Astrocyte of the spinal cord (primary cell): ENCODE measurements around the gene SEMG2.

Source experiments
- DNase-seq: peaks from one replicate; pipeline ENCODE4 v3.0.0; 2011; ENCODE audit warnings: low read depth, low spot score
- H3K4me3 ChIP-seq: 2 replicates; pipeline ENCODE4 v1.5.1; 2011; ENCODE audit warnings: low read depth, mild to moderate bottlenecking, low read length, moderate library complexity
- in situ Hi-C: cut with HindIII; loops from 2 replicates; pipeline ENCODE4 v1.10.0; 2017; ENCODE audit warnings: low sequenced_read_pairs
- TF ChIP-seq, protein P1 (sequence below): IDR thresholded peaks from 2 replicates; pipeline ENCODE4 v1.5.1; 2012; ENCODE audit warnings: low read depth, mild to moderate bottlenecking, low read length, inconsistent platforms

SEMG2 gene, protein sequence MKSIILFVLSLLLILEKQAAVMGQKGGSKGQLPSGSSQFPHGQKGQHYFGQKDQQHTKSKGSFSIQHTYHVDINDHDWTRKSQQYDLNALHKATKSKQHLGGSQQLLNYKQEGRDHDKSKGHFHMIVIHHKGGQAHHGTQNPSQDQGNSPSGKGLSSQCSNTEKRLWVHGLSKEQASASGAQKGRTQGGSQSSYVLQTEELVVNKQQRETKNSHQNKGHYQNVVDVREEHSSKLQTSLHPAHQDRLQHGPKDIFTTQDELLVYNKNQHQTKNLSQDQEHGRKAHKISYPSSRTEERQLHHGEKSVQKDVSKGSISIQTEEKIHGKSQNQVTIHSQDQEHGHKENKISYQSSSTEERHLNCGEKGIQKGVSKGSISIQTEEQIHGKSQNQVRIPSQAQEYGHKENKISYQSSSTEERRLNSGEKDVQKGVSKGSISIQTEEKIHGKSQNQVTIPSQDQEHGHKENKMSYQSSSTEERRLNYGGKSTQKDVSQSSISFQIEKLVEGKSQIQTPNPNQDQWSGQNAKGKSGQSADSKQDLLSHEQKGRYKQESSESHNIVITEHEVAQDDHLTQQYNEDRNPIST

DNA sequence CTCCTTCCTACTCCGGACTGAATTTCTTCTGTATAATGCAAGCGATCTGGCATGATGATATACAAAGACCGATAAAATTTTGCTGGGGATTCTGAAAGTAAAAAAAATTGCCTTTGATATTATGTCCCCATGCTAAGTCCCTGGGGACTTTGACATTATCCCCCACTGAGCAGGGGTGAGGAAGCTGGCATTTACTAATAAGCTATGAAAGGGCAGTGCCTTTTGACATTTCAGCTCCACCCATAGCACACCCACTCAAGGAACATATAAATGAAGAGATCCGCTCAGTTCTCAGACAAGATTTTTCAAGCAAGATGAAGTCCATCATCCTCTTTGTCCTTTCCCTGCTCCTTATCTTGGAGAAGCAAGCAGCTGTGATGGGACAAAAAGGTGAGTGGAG, at the start of gene SEMG2:
Gene SEMG2 (plus strand): TSS at position 298 of the 400 bp plus-strand sequence. CDS start 17 bp downstream, at position 315.
- TF ChIP-seq, protein P1, sequence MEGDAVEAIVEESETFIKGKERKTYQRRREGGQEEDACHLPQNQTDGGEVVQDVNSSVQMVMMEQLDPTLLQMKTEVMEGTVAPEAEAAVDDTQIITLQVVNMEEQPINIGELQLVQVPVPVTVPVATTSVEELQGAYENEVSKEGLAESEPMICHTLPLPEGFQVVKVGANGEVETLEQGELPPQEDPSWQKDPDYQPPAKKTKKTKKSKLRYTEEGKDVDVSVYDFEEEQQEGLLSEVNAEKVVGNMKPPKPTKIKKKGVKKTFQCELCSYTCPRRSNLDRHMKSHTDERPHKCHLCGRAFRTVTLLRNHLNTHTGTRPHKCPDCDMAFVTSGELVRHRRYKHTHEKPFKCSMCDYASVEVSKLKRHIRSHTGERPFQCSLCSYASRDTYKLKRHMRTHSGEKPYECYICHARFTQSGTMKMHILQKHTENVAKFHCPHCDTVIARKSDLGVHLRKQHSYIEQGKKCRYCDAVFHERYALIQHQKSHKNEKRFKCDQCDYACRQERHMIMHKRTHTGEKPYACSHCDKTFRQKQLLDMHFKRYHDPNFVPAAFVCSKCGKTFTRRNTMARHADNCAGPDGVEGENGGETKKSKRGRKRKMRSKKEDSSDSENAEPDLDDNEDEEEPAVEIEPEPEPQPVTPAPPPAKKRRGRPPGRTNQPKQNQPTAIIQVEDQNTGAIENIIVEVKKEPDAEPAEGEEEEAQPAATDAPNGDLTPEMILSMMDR: no peak
- H3K4me3 ChIP-seq: no peak within 1 kb of the TSS
- in situ Hi-C loops: no loop called here
- no peak for DNase-seq

DNA sequence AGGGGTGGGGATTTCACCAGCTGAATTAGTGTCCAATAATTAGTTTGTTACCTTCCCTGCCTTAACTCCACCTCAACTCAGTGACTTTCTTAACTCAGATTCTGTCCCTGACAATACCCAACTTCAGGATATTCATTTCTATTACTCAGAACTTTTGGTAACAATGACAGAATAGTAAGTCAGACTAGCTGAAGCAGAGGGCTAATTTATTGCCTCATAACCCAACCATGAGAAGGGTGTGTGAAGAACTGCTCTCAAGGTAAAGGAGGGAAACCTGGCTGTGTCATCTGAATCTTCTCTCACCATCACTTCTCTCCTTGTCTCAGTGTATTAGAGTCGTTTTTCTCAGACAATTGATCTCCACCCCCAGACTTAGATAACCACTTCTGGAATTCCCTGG, 47.7 kb upstream of the SEMG2 start:
- H3K4me3 ChIP-seq: no peak overlapping the region
- in situ Hi-C loops: no loop called here
- no peak for DNase-seq
- TF ChIP-seq, protein P1: no peak

DNA sequence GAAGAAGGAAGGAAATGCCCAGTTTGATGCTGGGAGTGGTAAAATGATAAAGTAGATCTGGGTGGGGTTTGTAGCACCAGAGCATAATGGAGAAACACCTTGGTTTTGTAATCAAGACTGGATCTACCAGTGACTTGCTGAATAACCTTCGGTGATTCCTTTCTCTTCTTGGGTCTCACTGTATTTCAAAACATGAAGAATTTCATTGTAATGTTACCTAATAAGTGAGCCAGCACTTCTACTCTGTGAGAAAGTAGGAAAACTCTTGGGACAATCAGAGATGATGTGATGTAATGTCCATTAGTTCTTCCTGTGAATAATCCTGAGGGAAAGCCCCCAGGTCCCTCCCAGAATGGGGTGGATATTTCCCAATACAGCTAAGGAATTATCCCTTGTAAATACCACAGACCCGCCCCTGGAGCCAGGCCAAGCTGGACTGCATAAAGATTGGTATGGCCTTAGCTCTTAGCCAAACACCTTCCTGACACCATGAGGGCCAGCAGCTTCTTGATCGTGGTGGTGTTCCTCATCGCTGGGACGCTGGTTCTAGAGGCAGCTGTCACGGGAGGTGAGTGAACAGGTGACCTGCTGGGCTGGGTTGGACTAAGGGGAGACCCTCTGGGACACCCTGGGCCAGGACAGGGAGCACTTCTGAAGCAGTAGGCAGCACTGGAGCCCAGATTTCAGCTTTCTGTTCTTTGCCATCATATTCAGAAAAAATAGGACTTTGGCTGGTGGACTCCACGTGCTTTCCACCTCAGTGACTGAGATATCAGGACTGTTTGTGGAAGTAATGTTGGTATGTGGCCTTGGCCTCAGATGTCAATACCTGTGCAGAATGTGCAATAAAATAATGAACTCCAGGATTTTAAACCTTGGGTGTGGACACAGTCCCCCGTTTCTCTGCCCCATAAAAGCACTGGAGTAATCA, 46.5 kb upstream of the SEMG2 start, which contains the start of gene PI3:
Gene PI3 (plus strand): TSS at position 469 of the 931 bp plus-strand sequence. CDS start 21 bp downstream, at position 490.
- no peak within 1 kb of the TSS for H3K4me3 ChIP-seq
- DNase-seq: no peak
- TF ChIP-seq, protein P1: no peak
- in situ Hi-C loops: no loop called here

DNA sequence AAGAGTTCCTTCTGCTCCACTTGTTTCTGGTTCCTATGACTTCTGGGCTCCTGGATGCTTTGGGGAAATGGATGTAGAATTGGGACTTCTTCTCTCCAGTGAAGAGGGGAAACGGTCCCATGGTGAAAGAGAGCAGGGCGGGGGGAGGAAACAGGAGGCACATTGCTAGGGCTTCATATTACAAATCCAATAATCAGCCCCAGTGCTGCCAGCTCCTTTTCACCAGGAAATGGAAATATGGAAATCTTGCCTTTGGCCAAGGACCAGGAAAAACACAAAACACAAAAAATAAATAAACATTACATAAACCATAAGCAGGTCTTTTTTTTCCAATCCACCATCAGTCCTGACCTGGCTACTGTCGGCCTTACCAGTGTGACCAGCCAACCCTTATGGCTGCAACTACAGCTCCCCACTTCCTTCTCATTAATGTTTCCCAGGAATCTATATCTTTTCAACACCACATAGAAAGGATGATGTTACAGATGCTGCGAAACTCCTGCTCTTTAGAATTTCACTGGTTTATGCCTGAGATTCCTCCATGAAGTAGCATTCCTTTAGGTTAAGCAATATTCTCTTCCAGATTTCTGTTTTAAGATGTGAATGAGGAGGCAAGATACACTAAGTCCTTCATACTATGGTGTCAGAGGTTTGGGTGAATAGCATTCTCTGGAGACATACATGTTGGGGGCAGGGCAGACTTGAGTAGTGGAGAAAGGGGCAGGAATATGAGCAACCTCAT, 44.5 kb upstream of the SEMG2 start:
- no peak for DNase-seq
- in situ Hi-C loops: no loop called here

DNA sequence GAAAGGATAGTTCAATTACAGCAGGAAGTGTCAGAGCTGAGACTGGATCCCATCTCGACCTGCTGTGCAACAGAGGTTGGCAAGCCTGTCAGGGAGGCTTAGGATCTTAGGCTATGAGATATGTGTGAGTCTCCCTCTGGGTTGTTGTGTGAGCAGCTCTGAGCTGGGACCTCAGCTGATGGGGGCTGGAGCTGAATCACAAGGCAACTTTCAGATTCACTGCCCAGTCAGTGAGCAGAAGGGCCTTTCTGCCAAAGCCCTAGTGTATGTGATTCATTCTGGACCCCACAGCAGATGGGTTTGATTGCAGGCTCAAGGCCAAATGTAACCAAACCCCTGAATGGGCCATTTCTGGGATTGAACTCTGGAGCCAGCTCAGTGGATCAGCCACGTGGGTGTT, 42.0 kb upstream of the SEMG2 start:
- DNase-seq: no peak
- H3K4me3 ChIP-seq: no peak overlapping the region
- TF ChIP-seq, protein P1: no peak
- in situ Hi-C loops: no loop called here

More for the DNA sequence above, 44.5 kb upstream of the SEMG2 start:
- H3K4me3 ChIP-seq: no peak overlapping the region
- TF ChIP-seq, protein P1: no peak
